Fibroblast of mammary gland (primary cell): ENCODE measurements around the gene SFXN2.
"Not testable (repeated sequence)": the region's sequence is repeated elsewhere in the genome, so short reads cannot be mapped to it uniquely, and the experiment has no call there.

Experiments
- DNase-seq: peaks from one replicate; pipeline ENCODE4 v3.0.0-alpha.2; 2010; ENCODE audit warnings: low read depth
- H3K4me3 ChIP-seq: 2 replicates; pipeline ENCODE4 v1.5.1; 2011; ENCODE audit warnings: low read depth, mild to moderate bottlenecking, low read length, moderate library complexity; ENCODE audit not compliant: control insufficient read depth
- CTCF ChIP-seq: conservative IDR thresholded peaks from 2 replicates; pipeline ENCODE4 v1.5.1; 2011; ENCODE audit warnings: low read depth, low read length, inconsistent platforms; ENCODE audit not compliant: control insufficient read depth, insufficient read depth

The SFXN2 gene

GRCh38 chr10:102753718-102754117 lies 39.3 kb downstream of the SFXN2 start:
- DNase-seq = no peak
- no peak overlapping the region for H3K4me3 ChIP-seq
- TF ChIP-seq CTCF = no peak

- DNase-seq = no peak
- H3K4me3 ChIP-seq = no peak overlapping the region
- TF ChIP-seq CTCF = no peak
Observed at GRCh38 chr10:102757323-102757722, 42.9 kb downstream of the SFXN2 start.

GRCh38 chr10:102758240-102758932 lies 44.0 kb downstream of the SFXN2 start:
- TF ChIP-seq CTCF = no peak
- H3K4me3 ChIP-seq = no peak overlapping the region
- no peak for DNase-seq

GRCh38 chr10:102758933-102759262 lies 44.5 kb downstream of the SFXN2 start:
- DNase-seq, H3K4me3 ChIP-seq: not testable (repeated sequence)

DNA sequence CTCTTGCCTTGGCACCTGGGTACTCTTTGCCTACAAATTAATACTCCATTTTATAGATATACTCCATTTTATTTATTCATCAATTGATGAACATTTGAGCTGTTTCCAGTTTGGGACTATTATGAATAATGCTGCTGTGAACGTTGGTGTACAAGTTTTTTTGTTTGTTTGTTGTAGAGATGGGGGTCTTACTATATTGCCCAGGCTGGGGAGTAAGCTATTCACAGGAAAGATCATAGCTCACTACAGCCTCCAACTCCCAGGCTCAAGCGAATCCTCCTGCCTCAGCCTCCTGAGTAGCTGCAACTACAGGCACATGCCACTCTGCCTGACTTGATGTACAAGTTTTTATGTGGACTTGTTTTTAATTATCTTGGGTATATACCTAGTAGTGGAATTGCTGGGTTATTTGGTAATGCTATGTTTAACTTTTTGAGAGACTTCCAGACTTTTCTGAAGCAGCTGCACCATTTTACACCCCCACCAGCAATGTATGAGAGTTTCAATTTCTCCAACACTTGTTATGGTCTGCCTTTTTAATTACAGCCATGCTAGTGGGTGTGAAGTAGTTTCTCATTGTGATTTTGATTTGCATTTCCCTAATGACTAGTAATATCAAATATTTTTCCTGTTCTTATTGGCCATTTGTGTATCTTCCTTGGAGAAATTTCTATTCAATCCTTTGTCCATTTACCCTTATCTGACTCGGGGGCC lies 45.2 kb downstream of the SFXN2 start:
- TF ChIP-seq CTCF = no peak
- no peak for DNase-seq
- no peak overlapping the region for H3K4me3 ChIP-seq

DNA sequence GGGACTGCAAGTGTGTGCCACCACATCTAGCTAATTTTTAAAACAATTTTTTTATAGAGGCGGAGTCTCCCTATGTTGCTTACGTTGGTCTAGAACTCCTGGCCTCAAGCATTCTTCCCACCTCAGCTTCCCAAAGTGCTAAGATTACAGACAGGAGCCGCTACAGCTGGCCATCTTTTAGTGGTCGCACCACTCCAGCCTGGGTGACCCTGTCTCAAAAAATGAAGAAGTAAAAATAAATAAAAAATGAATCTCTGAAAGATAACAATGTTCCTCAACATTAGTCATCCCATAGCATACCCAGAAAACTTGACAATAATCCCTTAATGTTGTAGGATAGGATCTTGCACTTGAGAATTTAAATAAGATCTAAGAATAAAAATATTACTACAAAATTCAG lies 47.5 kb downstream of the SFXN2 start:
- H3K4me3 ChIP-seq = no peak overlapping the region
- TF ChIP-seq CTCF = no peak
- no peak for DNase-seq

DNA sequence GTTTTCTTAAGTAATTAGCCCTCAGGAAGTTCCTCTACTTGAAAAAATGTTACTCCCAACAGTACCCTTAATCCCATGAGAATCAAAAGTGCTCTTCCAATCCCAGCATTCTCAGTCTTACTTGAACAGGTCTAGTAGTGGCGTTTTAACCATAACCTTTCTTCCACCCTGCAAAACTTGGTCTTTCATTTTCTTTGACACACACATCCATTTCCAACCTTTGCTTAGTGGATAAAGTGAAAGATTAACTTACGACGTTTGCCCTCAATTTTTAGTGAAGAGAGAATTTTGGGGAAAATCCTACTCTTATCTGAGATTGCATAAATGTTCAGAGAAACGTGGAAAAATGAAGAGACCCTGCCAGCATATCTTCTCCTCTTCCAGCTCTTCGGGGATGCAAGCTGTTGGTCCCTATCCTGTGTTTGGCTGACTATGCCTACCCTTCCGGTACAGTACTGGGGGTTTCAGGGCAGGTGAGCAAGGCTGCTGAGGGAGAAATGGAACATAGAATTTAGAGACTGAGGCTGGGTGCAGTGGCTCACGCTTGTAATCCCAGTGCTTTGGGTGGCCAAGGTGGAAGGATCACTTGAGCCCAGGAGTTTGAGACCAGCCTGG lies 48.1 kb downstream of the SFXN2 start:
- no peak for DNase-seq
- H3K4me3 ChIP-seq = no peak overlapping the region
- TF ChIP-seq CTCF = no peak
